ENCODE data around the gene CCR4.

DNA sequence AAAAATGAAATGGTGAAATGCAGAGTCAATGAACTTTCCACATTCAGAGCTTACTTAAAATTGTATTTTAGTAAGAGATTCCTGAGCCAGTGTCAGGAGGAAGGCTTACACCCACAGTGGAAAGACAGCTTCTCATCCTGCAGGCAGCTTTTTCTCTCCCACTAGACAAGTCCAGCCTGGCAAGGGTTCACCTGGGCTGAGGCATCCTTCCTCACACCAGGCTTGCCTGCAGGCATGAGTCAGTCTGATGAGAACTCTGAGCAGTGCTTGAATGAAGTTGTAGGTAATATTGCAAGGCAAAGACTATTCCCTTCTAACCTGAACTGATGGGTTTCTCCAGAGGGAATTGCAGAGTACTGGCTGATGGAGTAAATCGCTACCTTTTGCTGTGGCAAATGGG, 3.1 kb downstream of the CCR4 start:
- TF ChIP-seq, protein P1, sequence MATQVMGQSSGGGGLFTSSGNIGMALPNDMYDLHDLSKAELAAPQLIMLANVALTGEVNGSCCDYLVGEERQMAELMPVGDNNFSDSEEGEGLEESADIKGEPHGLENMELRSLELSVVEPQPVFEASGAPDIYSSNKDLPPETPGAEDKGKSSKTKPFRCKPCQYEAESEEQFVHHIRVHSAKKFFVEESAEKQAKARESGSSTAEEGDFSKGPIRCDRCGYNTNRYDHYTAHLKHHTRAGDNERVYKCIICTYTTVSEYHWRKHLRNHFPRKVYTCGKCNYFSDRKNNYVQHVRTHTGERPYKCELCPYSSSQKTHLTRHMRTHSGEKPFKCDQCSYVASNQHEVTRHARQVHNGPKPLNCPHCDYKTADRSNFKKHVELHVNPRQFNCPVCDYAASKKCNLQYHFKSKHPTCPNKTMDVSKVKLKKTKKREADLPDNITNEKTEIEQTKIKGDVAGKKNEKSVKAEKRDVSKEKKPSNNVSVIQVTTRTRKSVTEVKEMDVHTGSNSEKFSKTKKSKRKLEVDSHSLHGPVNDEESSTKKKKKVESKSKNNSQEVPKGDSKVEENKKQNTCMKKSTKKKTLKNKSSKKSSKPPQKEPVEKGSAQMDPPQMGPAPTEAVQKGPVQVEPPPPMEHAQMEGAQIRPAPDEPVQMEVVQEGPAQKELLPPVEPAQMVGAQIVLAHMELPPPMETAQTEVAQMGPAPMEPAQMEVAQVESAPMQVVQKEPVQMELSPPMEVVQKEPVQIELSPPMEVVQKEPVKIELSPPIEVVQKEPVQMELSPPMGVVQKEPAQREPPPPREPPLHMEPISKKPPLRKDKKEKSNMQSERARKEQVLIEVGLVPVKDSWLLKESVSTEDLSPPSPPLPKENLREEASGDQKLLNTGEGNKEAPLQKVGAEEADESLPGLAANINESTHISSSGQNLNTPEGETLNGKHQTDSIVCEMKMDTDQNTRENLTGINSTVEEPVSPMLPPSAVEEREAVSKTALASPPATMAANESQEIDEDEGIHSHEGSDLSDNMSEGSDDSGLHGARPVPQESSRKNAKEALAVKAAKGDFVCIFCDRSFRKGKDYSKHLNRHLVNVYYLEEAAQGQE (IDR thresholded peaks at IDR 0.05; ENCODE audit: borderline replicate concordance), result no peak
- TF ChIP-seq TAF1 (IDR thresholded peaks at IDR 0.05; ENCODE audit: low read depth), result no peak
- TF ChIP-seq, protein P2, sequence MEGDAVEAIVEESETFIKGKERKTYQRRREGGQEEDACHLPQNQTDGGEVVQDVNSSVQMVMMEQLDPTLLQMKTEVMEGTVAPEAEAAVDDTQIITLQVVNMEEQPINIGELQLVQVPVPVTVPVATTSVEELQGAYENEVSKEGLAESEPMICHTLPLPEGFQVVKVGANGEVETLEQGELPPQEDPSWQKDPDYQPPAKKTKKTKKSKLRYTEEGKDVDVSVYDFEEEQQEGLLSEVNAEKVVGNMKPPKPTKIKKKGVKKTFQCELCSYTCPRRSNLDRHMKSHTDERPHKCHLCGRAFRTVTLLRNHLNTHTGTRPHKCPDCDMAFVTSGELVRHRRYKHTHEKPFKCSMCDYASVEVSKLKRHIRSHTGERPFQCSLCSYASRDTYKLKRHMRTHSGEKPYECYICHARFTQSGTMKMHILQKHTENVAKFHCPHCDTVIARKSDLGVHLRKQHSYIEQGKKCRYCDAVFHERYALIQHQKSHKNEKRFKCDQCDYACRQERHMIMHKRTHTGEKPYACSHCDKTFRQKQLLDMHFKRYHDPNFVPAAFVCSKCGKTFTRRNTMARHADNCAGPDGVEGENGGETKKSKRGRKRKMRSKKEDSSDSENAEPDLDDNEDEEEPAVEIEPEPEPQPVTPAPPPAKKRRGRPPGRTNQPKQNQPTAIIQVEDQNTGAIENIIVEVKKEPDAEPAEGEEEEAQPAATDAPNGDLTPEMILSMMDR (IDR thresholded peaks at IDR 0.05; ENCODE audit: poor library complexity, severe bottlenecking), result no peak
- no peak for TF ChIP-seq EZH2 (IDR thresholded peaks at IDR 0.05; ENCODE audit: borderline replicate concordance, insufficient read depth, low read length, poor library complexity, severe bottlenecking)
- TF ChIP-seq POLR2AphosphoS5 (IDR thresholded peaks at IDR 0.05), result no peak
